Measurements from ENCODE around the gene FAM131A.

Gene FAM131A

GRCh38 chr3:184382326-184383032, 45.1 kb downstream of the FAM131A start (continued):
- no peak for TF ChIP-seq PATZ1 (CRISPR knock-in tag; IDR thresholded peaks at IDR 0.05; ENCODE audit: borderline replicate concordance)
- no peak for TF ChIP-seq GLIS3 (CRISPR knock-in tag; IDR thresholded peaks at IDR 0.05)
- TF ChIP-seq ZFP3 (CRISPR knock-in tag; IDR thresholded peaks at IDR 0.05) = no peak
- TF ChIP-seq TOX (CRISPR knock-in tag; IDR thresholded peaks at IDR 0.05; ENCODE audit: borderline replicate concordance) = no peak
- TF ChIP-seq ESRRG (CRISPR knock-in tag; IDR thresholded peaks at IDR 0.05) = no peak

- no peak for TF ChIP-seq ZNF565 (CRISPR knock-in tag; conservative IDR thresholded peaks at IDR 0.05; ENCODE audit: low read depth)
- no peak for TF ChIP-seq PPARA (CRISPR knock-in tag; IDR thresholded peaks at IDR 0.05; ENCODE audit: borderline replicate concordance)
- no peak for TF ChIP-seq PATZ1 (CRISPR knock-in tag; IDR thresholded peaks at IDR 0.05; ENCODE audit: borderline replicate concordance)
- TF ChIP-seq ZNF70 (CRISPR knock-in tag; IDR thresholded peaks at IDR 0.05) = no peak
- TF ChIP-seq OSR1 (CRISPR knock-in tag; IDR thresholded peaks at IDR 0.05) = no peak
- TF ChIP-seq ZNF8 (CRISPR knock-in tag; IDR thresholded peaks at IDR 0.05) = no peak
- no peak for TF ChIP-seq CSRNP3 (CRISPR knock-in tag; IDR thresholded peaks at IDR 0.05)
- TF ChIP-seq ZFP30 (CRISPR knock-in tag; IDR thresholded peaks at IDR 0.05) = no peak
- no peak for TF ChIP-seq ZFP3 (CRISPR knock-in tag; IDR thresholded peaks at IDR 0.05)
- TF ChIP-seq TOX (CRISPR knock-in tag; IDR thresholded peaks at IDR 0.05; ENCODE audit: borderline replicate concordance) = no peak
- TF ChIP-seq POU6F1 (CRISPR knock-in tag; IDR thresholded peaks at IDR 0.05; ENCODE audit: borderline replicate concordance, low read depth) = no peak
- no peak for ATAC-seq
Measured at GRCh38 chr3:184383033-184383740, 45.8 kb downstream of the FAM131A start.

DNA sequence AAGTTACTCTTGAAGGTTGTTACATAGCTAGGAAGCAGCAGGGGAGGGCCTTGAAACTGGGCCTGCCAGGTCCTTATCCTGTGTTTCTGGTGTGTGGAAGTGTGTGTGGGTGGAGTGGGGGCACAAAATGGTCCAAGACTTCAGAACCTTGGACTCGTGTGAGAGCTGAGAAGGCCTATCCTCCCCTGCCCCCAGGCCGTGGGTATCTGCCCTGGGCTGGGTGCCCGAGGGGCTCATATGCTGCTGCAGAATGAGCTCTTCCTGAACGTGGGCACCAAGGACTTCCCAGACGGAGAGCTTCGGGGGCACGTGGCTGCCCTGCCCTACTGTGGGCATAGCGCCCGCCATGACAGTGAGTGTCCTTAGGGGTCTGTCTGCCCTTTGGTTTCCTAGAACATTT, 46.9 kb downstream of the FAM131A start:
- ATAC-seq = no peak
- no peak for TF ChIP-seq CSRNP3 (CRISPR knock-in tag; IDR thresholded peaks at IDR 0.05)
- no peak for TF ChIP-seq OSR1 (CRISPR knock-in tag; IDR thresholded peaks at IDR 0.05)
- no peak for TF ChIP-seq CSDC2 (CRISPR knock-in tag; IDR thresholded peaks at IDR 0.05)
- no peak for TF ChIP-seq RARB (CRISPR knock-in tag; IDR thresholded peaks at IDR 0.05)
- no peak for TF ChIP-seq ARNTL (CRISPR knock-in tag; IDR thresholded peaks at IDR 0.05; ENCODE audit: borderline replicate concordance, low read depth)
- TF ChIP-seq TCF4 (CRISPR knock-in tag; IDR thresholded peaks at IDR 0.05; ENCODE audit: borderline replicate concordance) = no peak

DNA sequence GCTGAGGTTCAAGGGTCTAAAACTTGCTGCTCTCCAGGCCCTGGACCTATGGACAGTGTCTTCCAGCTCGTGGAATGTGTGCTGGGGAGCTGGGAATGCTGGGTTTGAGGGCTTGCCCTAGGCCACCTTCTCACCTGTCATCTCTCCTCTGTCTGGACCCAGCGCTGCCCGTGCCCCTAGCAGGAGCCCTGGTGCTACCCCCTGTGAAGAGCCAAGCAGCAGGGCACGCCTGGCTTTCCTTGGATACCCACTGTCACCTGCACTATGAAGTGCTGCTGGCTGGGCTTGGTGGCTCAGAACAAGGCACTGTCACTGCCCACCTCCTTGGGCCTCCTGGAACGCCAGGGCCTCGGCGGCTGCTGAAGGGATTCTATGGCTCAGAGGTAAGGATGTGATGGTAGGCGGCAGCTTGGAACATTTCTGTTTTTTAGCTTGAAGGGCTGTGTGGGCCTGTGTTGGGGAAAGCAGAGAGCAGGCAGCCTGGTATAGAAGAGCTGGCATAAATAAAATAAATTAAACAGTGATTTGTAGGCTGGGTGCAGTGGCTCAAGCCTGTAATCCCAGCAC, 47.5 kb downstream of the FAM131A start:
- TF ChIP-seq POU6F1 (CRISPR knock-in tag; IDR thresholded peaks at IDR 0.05; ENCODE audit: borderline replicate concordance, low read depth) = no peak
- TF ChIP-seq, protein P1, sequence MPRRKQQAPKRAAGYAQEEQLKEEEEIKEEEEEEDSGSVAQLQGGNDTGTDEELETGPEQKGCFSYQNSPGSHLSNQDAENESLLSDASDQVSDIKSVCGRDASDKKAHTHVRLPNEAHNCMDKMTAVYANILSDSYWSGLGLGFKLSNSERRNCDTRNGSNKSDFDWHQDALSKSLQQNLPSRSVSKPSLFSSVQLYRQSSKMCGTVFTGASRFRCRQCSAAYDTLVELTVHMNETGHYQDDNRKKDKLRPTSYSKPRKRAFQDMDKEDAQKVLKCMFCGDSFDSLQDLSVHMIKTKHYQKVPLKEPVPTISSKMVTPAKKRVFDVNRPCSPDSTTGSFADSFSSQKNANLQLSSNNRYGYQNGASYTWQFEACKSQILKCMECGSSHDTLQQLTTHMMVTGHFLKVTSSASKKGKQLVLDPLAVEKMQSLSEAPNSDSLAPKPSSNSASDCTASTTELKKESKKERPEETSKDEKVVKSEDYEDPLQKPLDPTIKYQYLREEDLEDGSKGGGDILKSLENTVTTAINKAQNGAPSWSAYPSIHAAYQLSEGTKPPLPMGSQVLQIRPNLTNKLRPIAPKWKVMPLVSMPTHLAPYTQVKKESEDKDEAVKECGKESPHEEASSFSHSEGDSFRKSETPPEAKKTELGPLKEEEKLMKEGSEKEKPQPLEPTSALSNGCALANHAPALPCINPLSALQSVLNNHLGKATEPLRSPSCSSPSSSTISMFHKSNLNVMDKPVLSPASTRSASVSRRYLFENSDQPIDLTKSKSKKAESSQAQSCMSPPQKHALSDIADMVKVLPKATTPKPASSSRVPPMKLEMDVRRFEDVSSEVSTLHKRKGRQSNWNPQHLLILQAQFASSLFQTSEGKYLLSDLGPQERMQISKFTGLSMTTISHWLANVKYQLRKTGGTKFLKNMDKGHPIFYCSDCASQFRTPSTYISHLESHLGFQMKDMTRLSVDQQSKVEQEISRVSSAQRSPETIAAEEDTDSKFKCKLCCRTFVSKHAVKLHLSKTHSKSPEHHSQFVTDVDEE (CRISPR knock-in tag; IDR thresholded peaks at IDR 0.05) = no peak
- no peak for TF ChIP-seq ISL1 (CRISPR knock-in tag; IDR thresholded peaks at IDR 0.05)
- no peak for TF ChIP-seq CREB5 (CRISPR knock-in tag; IDR thresholded peaks at IDR 0.05; ENCODE audit: low read depth)

More for the DNA sequence above, 47.5 kb downstream of the FAM131A start:
- no peak for ATAC-seq

All from SK-N-SH treated with all-trans-retinoic acid at 6 μM for 48 hours (cell line).